ENCODE measurements around the gene ADCY4. TPM values are rescaled to one million over a fixed set of nuclear protein-coding genes. Genes with fewer than 3 reads are reported as not detected.

The ADCY4 gene
- total RNA-seq, 6 experiments from 2014 or later, result 2.3 to 7.2 (median 3.9) TPM

- H3K9me3 ChIP-seq, result no peaks in the 10 kb centered on the region
- peak overlapping the region in 2 of 3 donors; percentile 79 to 93 for H3K27ac ChIP-seq
- no peaks in the 10 kb centered on the region for H3K27me3 ChIP-seq
- peak overlapping the region in 1 of 3 donors; percentile 80 for H3K4me3 ChIP-seq
- TF ChIP-seq CTCF (IDR thresholded peaks at IDR 0.05), result peak; percentile 45 to 48 (median 46)
- TF ChIP-seq POLR2A (IDR thresholded peaks at IDR 0.05), result no peak
- WGBS (ENCODE audit: insufficient coverage, low coverage, low lambda C conversion rate, missing lambda C conversion rate), result 23% methylated on average over 5 of the region's 5 CpGs
- peaks cover 0 to 38% (median 11%) of the 10 kb centered on the region in 4 donors for H3K4me1 ChIP-seq
- DNase-seq, result no peak
- peak; percentile 27 to 41 (median 32) for ATAC-seq
- intact Hi-C loops (cut with DNase I), result loop anchor here (5.0 to 10.0 kb wide), 2 partner anchors 53 to 55 kb away; partner anchors contain the start of gene TINF2 (in 2 of the 2)
- peaks cover 2 to 37% (median 15%) of the 10 kb centered on the region in 4 donors for H3K36me3 ChIP-seq
These were observed 37.5 kb downstream of the ADCY4 start for GRCh38 chr14:24297190-24297964.

- peaks cover 2 to 29% (median 13%) of the 10 kb centered on the region in 4 donors for H3K36me3 ChIP-seq
- DNase-seq, result peak in 1 of 3 donors; percentile 60
These were observed 38.3 kb downstream of the ADCY4 start for GRCh38 chr14:24296341-24297157.

GRCh38 chr14:24293525-24293924, 41.3 kb downstream of the ADCY4 start:
- Histone ChIP-seq H3K4me3 (no peak overlapping the region), H3K36me3 (peaks cover 9 to 43% (median 18%) of the 10 kb centered on the region in 4 donors), H3K27me3 (no peaks in the 10 kb centered on the region), H3K9me3 (no peaks in the 10 kb centered on the region), H3K4me1 (peaks cover 0 to 47% (median 15%) of the 10 kb centered on the region in 4 donors), H3K27ac (no peak overlapping the region)
- TF ChIP-seq POLR2A (IDR thresholded peaks at IDR 0.05) (no peak), CTCF (IDR thresholded peaks at IDR 0.05) (no peak)
- intact Hi-C loops (cut with DNase I), result loop anchor here in 1 of 2 donors (10.0 kb wide), 1 partner anchor 49 kb away; the partner anchor contains the start of gene TINF2
- ATAC-seq, result no peak
- no peak for DNase-seq
- 92% methylated on average over 2 of the region's 2 CpGs for WGBS (ENCODE audit: insufficient coverage, low coverage, low lambda C conversion rate, missing lambda C conversion rate)

More at GRCh38 chr14:24296341-24297157, 38.3 kb downstream of the ADCY4 start:
- Histone ChIP-seq H3K27me3 (no peaks in the 10 kb centered on the region), H3K4me1 (peaks cover 0 to 45% (median 15%) of the 10 kb centered on the region in 4 donors), H3K9me3 (no peaks in the 10 kb centered on the region), H3K4me3 (no peak overlapping the region), H3K27ac (peak overlapping the region in 1 of 3 donors; percentile 6)
- WGBS (ENCODE audit: insufficient coverage, low coverage, low lambda C conversion rate, missing lambda C conversion rate), result 43% methylated on average over 8 of the region's 12 CpGs
- peak; percentile 49 to 54 (median 52) for ATAC-seq
- intact Hi-C loops (cut with DNase I), result loop anchor here (5.0 to 10.0 kb wide), 2 partner anchors 52 to 54 kb away; partner anchors contain the start of gene TINF2 (in 2 of the 2)
- TF ChIP-seq CTCF (IDR thresholded peaks at IDR 0.05) (peak; percentile 60 to 80 (median 66)), POLR2A (IDR thresholded peaks at IDR 0.05) (no peak)

DNA sequence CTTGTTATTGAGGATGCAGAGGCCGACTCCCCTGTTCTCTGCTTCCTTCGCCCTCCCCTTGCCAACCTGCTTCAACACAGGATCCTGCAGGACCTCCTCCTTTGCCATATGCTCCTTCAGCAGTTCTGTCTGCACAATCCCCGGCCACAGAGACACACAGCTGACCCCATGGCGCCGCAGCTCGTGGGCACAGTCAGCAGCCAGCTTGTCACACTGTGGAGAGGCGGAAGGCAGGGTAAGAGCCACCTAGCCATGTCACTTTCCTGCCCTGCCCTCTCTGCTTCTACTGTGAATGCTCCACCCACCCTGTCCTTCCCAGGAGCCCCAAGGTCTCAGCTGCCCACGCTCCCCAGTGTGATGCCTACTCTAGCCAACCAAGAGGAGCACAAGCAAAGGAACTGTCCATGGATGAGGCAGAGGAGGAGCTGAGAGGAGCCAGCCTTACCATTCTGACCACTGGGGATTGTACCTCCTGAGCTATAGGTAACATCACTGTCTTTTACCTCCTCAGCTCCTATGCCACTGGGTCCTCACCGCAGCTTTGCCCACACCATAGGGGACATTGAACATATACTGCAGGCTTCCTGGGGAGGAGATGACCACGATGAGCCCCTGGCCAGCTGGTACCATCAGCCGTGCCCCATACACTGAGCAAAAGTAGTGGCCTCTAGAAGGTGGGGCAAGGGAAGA, 42.6 kb downstream of the ADCY4 start:
- H3K36me3 ChIP-seq, result peaks cover 9 to 43% (median 18%) of the 10 kb centered on the region in 4 donors
- WGBS (ENCODE audit: insufficient coverage, low coverage, low lambda C conversion rate, missing lambda C conversion rate), result 100% methylated on average over 1 of the region's 11 CpGs
- DNase-seq, result no peak

More for the DNA sequence above, 42.6 kb downstream of the ADCY4 start:
- H3K27me3 ChIP-seq, result no peaks in the 10 kb centered on the region
- H3K9me3 ChIP-seq, result no peaks in the 10 kb centered on the region
- TF ChIP-seq POLR2A (IDR thresholded peaks at IDR 0.05) (no peak), CTCF (IDR thresholded peaks at IDR 0.05) (no peak)
- peak overlapping the region in 1 of 3 donors; percentile 54 for H3K27ac ChIP-seq
- peaks cover 0 to 34% (median 11%) of the 10 kb centered on the region in 4 donors for H3K4me1 ChIP-seq
- ATAC-seq, result no peak
- H3K4me3 ChIP-seq, result no peak overlapping the region
- intact Hi-C loops (cut with DNase I), result loop anchor here in 1 of 2 donors (10.0 kb wide), 1 partner anchor 47 kb away; the partner anchor contains the start of gene TINF2

Measured in right lobe of liver (tissue), 6 donors.